Neural progenitor cell (in vitro differentiated cells): Measurements from ENCODE around the gene IGFALS. TPM values are rescaled to one million over a fixed set of nuclear protein-coding genes. Genes with fewer than 3 reads are reported as not detected.

Source experiments
- DNase-seq: peaks from one replicate; pipeline ENCODE4 v3.0.0-alpha.2; 2016; ENCODE audit warnings: low spot score
- H2AFZ ChIP-seq: fragments of 200-600 bp; sonication (generic); replicated peaks from 2 replicates; pipeline ENCODE4 v1.6.1; 2016; ENCODE audit warnings: antibody characterized with exemption
- H3F3A ChIP-seq: fragments of 200-600 bp; sonication (generic); 2 replicates; pipeline ENCODE4 v1.6.1; 2016; ENCODE audit warnings: antibody characterized with exemption, low read depth
- H3K27ac ChIP-seq: fragments of 200-600 bp; sonication (generic); 2 replicates; pipeline ENCODE4 v1.5.1; 2016; ENCODE audit warnings: mild to moderate bottlenecking
- H3K27me3 ChIP-seq: fragments of 200-600 bp; sonication (generic); 2 replicates; pipeline ENCODE4 v1.6.1; 2016; ENCODE audit warnings: mild to moderate bottlenecking, moderate library complexity
- H3K36me3 ChIP-seq: fragments of 200-600 bp; sonication (generic); 2 replicates; pipeline ENCODE4 v1.5.1; 2016
- H3K4me1 ChIP-seq: fragments of 200-600 bp; sonication (generic); 2 replicates; pipeline ENCODE4 v1.6.1; 2016; ENCODE audit warnings: mixed run types
- H3K4me2 ChIP-seq: fragments of 200-600 bp; sonication (generic); 2 replicates; pipeline ENCODE4 v1.6.1; 2016
- H3K4me3 ChIP-seq: fragments of 200-600 bp; sonication (generic); 2 replicates; pipeline ENCODE4 v1.5.1; 2016
- H3K79me2 ChIP-seq: fragments of 200-600 bp; sonication (generic); 2 replicates; pipeline ENCODE4 v1.6.1; 2016; ENCODE audit warnings: low read depth
- H3K9ac ChIP-seq: fragments of 200-600 bp; sonication (generic); 2 replicates; pipeline ENCODE4 v1.6.1; 2016
- H3K9me3 ChIP-seq: fragments of 200-600 bp; sonication (generic); 2 replicates; pipeline ENCODE4 v1.5.1; 2016; ENCODE audit warnings: low read depth
- H4K20me1 ChIP-seq: fragments of 200-600 bp; sonication (generic); 2 replicates; pipeline ENCODE4 v1.6.1; 2016; ENCODE audit warnings: low read depth
- H3K27ac Mint-ChIP-seq: 3 replicates; pipeline ENCODE4 v1.8.0; 2021; ENCODE audit warnings: mixed read lengths
- H3K27me3 Mint-ChIP-seq: 2 replicates; pipeline ENCODE4 v1.8.0; 2022; ENCODE audit warnings: low read depth, mild to moderate bottlenecking, inconsistent platforms, moderate library complexity, mixed read lengths; ENCODE audit not compliant: insufficient read depth
- H3K36me3 Mint-ChIP-seq: 3 replicates; pipeline ENCODE4 v1.8.0; 2021; ENCODE audit warnings: mixed read lengths
- H3K4me1 Mint-ChIP-seq: 3 replicates; pipeline ENCODE4 v1.8.0; 2021; ENCODE audit warnings: mixed read lengths
- H3K4me3 Mint-ChIP-seq: 3 replicates; pipeline ENCODE4 v1.8.0; 2021; ENCODE audit warnings: mild to moderate bottlenecking, moderate library complexity, mixed read lengths
- H3K9me3 Mint-ChIP-seq: 3 replicates; pipeline ENCODE4 v1.8.0; 2020; ENCODE audit warnings: mixed read lengths
- EZH2 ChIP-seq: fragments of 200-600 bp; sonication (generic); IDR thresholded peaks from 2 replicates; pipeline ENCODE4 v1.6.1; 2017; ENCODE audit warnings: antibody characterized with exemption, mild to moderate bottlenecking, moderate library complexity
- EZH2phosphoT487 ChIP-seq: fragments of 200-600 bp; sonication (generic); IDR thresholded peaks from 2 replicates; pipeline ENCODE4 v1.6.1; 2017; ENCODE audit warnings: antibody characterized with exemption
- total RNA-seq: library from RNA; depleted of rRNA; stranded (reverse); fragments of >200 nt; gene quantifications from 2 replicates; pipeline ENCODE4 v1.2.3, GENCODE V29; 2015; ENCODE audit warnings: low replicate concordance
- TF ChIP-seq, protein P1 (sequence below): fragments of 200-600 bp; sonication (generic); IDR thresholded peaks from 2 replicates; pipeline ENCODE4 v1.5.1; 2017; ENCODE audit warnings: antibody characterized with exemption, mild to moderate bottlenecking

Gene IGFALS
- total RNA-seq, 1 donor from 2014 or later = not detected

DNA sequence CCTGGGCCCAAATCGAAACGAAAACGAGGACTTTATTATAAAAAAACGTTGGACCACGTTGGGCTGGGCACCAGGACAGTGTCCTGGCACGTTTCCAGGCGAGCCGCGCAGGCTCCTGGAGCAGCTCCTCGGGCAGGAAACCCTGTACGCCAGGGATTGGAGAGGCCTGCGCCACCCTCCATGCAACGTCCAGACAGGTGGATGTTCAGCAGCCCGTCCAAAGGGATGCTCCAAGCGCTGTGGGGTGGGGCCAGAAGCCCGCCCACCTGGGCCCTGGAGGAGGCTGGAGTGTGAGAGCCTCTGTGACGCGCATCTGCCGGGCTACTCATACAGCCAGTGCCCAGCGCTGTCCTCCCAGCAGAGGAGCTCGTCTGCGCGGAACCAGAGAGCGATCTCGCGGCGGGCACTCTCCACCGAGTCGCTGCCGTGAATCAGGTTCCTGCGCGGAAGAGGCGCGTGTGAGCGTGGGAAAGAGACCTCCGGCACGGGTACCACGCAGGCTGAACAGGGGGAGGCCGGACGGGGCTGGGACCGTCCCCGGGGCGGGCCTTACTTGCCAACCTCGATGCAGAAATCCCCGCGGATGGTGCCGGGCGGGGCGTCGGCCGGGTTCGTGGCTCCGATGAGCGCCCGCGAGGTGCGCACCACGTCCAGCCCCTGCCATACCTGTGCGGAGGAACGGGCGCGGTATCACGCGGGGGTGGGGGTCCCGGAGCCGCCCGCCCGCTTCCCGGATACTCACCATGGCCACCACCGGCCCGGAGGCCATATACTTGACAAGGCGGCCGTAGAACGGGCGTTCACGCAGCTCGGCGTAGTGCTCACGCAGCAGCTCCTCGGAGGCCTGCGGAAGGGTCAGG is 22.9 kb downstream of the IGFALS start:
- H3K4me3 Mint-ChIP-seq = peak overlapping the region; percentile 79
- H3K27me3 Mint-ChIP-seq = peaks cover 7% of the 10 kb centered on the region
- TF ChIP-seq EZH2phosphoT487 = no peak
- TF ChIP-seq EZH2 = no peak
- TF ChIP-seq, protein P1, sequence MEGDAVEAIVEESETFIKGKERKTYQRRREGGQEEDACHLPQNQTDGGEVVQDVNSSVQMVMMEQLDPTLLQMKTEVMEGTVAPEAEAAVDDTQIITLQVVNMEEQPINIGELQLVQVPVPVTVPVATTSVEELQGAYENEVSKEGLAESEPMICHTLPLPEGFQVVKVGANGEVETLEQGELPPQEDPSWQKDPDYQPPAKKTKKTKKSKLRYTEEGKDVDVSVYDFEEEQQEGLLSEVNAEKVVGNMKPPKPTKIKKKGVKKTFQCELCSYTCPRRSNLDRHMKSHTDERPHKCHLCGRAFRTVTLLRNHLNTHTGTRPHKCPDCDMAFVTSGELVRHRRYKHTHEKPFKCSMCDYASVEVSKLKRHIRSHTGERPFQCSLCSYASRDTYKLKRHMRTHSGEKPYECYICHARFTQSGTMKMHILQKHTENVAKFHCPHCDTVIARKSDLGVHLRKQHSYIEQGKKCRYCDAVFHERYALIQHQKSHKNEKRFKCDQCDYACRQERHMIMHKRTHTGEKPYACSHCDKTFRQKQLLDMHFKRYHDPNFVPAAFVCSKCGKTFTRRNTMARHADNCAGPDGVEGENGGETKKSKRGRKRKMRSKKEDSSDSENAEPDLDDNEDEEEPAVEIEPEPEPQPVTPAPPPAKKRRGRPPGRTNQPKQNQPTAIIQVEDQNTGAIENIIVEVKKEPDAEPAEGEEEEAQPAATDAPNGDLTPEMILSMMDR = no peak
- H3K27ac Mint-ChIP-seq = no peak overlapping the region
- peak; percentile 55 for DNase-seq
- H3K79me2 ChIP-seq = peaks cover 25% of the 10 kb centered on the region
- peaks cover 10% of the 10 kb centered on the region for H3K4me1 Mint-ChIP-seq
- H3K27ac ChIP-seq = no peak overlapping the region
- H3K9me3 ChIP-seq = no peaks in the 10 kb centered on the region
- H3K4me3 ChIP-seq = peak overlapping the region; percentile 83
- H3K4me2 ChIP-seq = peak overlapping the region; percentile 95
- no peaks in the 10 kb centered on the region for H3K27me3 ChIP-seq
- H4K20me1 ChIP-seq = peaks cover 38% of the 10 kb centered on the region
- H2AFZ ChIP-seq = no peak overlapping the region
- H3K36me3 ChIP-seq = no peaks in the 10 kb centered on the region
- no peak overlapping the region for H3K9ac ChIP-seq
- peaks cover 5% of the 10 kb centered on the region for H3K4me1 ChIP-seq
- H3K36me3 Mint-ChIP-seq = peaks cover 3% of the 10 kb centered on the region
- H3K9me3 Mint-ChIP-seq = no peaks in the 10 kb centered on the region
- peaks cover 7% of the 10 kb centered on the region for H3F3A ChIP-seq

GRCh38 chr16:1769402-1770300 is 23.9 kb downstream of the IGFALS start:
- DNase-seq = no peak
- H3K27me3 ChIP-seq = no peaks in the 10 kb centered on the region
- H3K4me2 ChIP-seq = no peak overlapping the region
- H4K20me1 ChIP-seq = peaks cover 38% of the 10 kb centered on the region
- peaks cover 7% of the 10 kb centered on the region for H3F3A ChIP-seq
- H3K9ac ChIP-seq = no peak overlapping the region
- Mint-ChIP-seq H3K27ac (peak overlapping the region; percentile 50), H3K4me1 (peaks cover 10% of the 10 kb centered on the region), H3K9me3 (no peaks in the 10 kb centered on the region), H3K4me3 (peak overlapping the region; percentile 79), H3K36me3 (peaks cover 3% of the 10 kb centered on the region), H3K27me3 (peaks cover 7% of the 10 kb centered on the region)
- no peaks in the 10 kb centered on the region for H3K9me3 ChIP-seq
- no peak overlapping the region for H3K27ac ChIP-seq
- TF ChIP-seq EZH2 (no peak), EZH2phosphoT487 (no peak)
- TF ChIP-seq, protein P1 = no peak
- peaks cover 5% of the 10 kb centered on the region for H3K4me1 ChIP-seq
- peaks cover 21% of the 10 kb centered on the region for H3K79me2 ChIP-seq
- H3K36me3 ChIP-seq = no peaks in the 10 kb centered on the region
- H2AFZ ChIP-seq = no peak overlapping the region
- H3K4me3 ChIP-seq = no peak overlapping the region

GRCh38 chr16:1768767-1769401 is 24.6 kb downstream of the IGFALS start:
- H2AFZ ChIP-seq = no peak overlapping the region
- TF ChIP-seq, protein P1 = no peak
- TF ChIP-seq EZH2phosphoT487 = no peak
- TF ChIP-seq EZH2 = no peak
- Mint-ChIP-seq H3K36me3 (peaks cover 3% of the 10 kb centered on the region), H3K9me3 (no peaks in the 10 kb centered on the region), H3K4me1 (peaks cover 9% of the 10 kb centered on the region), H3K27ac (no peak overlapping the region), H3K27me3 (peaks cover 7% of the 10 kb centered on the region), H3K4me3 (no peak overlapping the region)
- H3K9me3 ChIP-seq = no peaks in the 10 kb centered on the region
- H4K20me1 ChIP-seq = peaks cover 38% of the 10 kb centered on the region
- no peaks in the 10 kb centered on the region for H3K4me1 ChIP-seq
- no peak overlapping the region for H3K27ac ChIP-seq
- peaks cover 7% of the 10 kb centered on the region for H3F3A ChIP-seq
- H3K4me2 ChIP-seq = no peak overlapping the region
- H3K27me3 ChIP-seq = no peaks in the 10 kb centered on the region
- H3K36me3 ChIP-seq = no peaks in the 10 kb centered on the region
- H3K9ac ChIP-seq = no peak overlapping the region
- H3K4me3 ChIP-seq = no peak overlapping the region
- DNase-seq = no peak
- peaks cover 13% of the 10 kb centered on the region for H3K79me2 ChIP-seq
